GM12872 (cell line): ENCODE measurements around the gene NOXO1.

Experiments used
- CTCF ChIP-seq: IDR thresholded peaks from 3 replicates; pipeline ENCODE4 v1.5.1; 2011; ENCODE audit warnings: low read depth, mild to moderate bottlenecking, low read length, moderate library complexity; ENCODE audit not compliant: insufficient read depth

Gene NOXO1

DNA sequence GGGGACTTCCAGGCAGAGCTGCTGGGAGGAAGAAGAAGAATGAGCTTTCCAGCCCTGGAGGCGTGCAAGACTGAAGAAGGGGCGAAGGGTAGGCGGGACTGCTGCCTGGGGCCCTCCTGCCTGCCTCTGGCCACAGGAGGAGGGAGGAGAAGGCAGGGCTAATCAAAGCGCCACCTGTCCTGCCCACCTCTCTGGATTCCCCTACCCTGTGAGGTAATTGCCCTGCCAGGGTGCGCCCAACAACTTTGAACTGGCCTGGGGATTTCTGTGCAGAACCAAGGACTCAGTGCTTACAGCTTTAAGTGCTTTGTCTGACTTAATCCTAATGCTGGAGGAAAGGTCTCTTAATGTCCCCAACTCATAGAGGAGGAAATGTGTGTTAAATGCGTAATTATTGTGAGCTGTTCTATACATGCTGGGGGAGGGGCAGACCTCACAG, at the start of gene NOXO1:
NOXO1 (minus strand) TSS at position 72 of the 439 bp plus-strand sequence. CDS start 290 bp downstream, outside the sequence.
- no peak for TF ChIP-seq CTCF

DNA sequence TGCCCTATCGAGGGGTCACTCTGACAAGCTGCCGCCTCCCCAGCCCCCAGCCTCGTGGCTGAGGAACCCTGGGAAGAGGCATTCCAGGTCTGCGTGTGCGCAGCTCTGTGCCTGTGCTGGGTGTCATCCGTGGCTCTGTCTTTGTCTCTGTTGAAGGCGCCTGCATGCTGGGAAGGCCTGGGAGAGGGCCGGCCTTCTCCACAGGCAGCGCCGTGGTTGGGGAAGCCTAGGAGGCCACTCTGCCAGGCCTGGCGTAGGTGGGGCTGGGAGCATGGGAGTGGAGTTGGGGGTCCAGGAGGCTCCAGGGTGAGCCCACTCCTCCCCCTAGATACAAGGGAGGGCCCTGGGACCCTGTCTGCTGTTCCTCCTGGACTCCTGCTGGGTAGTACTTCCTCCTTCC, 48.8 kb upstream of the NOXO1 start:
- TF ChIP-seq CTCF = no peak

DNA sequence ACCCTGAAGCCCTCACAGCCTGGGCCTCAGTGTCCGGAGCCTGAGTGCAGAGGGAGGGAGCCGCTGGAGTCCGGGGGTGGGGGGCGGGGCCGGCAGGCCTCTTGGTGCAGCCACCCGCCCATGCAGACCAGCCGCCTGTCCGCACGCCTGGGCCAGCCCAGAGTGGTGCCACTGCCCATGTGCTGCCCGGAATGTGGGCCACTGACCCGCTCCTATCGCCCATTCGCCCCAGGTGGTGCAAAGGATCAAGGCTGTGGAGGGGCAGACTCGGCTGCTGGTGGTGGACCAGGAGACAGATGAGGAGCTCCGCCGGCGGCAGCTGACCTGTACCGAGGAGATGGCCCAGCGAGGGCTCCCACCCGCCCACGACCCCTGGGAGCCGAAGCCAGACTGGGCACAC, 48.1 kb upstream of the NOXO1 start:
- no peak for TF ChIP-seq CTCF

DNA sequence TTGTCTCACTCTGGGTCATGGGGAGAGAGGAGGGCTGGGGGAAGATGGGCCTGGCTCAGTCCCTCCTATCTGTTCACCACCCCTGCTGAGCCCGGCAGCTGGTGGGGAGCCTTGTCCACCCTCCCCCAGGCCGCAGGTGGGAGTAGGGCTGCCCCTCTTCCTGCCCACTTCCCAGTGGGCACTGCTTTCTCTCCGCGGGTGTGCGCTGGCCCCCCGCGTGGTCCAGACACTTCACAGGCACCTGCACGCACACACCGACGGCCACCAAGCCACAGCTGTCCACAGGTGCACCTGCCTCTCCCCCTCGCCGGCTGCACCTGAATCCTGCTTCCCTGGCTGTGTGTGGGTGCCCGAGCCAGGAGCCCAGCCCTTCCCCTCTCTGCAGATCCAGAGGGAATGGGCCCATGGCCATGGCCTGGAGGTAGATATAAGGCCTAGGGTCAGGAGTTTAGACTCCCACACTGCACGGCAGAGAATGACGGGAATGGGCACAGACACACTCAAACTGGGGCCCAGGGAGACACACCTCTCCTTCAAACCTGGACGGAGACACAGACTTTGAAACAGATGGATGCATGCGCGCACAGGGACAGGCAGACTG, 47.5 kb upstream of the NOXO1 start:
- no peak for TF ChIP-seq CTCF

GRCh38 chr16:2028146-2028545, 46.9 kb upstream of the NOXO1 start:
- TF ChIP-seq CTCF = no peak

DNA sequence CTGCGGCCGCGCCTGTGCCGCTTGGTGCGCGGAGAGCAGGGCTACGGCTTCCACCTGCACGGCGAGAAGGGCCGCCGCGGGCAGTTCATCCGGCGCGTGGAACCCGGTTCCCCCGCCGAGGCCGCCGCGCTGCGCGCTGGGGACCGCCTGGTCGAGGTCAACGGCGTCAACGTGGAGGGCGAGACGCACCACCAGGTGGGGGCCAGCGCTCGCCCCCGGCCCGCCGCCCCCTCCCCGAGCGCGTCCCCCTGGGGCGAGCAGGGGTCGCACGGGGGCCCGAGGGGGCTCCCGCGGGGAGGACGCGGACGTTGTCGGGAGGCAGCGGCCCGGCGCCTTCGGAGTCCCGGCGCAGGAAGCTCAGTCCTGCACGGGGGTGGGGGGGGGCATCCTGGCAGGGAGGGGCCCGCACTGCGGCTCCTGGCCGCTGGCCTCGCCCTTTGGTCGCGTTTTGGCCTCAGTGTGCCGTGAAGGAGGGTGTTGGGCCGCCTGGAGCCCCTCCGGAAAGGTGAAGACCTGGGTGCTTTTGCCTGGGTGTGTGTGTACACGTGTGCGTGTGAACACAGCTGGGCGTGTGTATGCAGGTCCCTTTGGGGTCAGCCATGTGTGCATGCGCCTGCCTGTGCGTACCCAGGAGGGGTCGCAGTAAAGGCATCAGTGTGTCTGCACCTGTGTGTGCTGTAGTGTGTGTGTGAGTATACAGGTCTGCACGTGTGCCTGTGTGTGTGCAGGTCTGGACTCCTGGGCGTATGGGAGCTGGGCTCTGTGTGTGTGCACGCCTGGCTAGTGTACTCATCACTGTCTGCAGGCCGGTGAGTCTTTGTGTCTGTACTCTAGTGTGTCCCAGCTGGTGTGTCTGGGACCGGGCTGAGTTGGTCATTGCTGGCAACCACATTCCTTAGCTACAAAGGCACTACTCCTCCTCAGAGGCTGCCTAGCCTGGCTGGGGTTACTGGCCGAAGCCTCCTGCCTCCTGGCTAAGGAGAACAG, 46.0 kb upstream of the NOXO1 start:
- no peak for TF ChIP-seq CTCF

DNA sequence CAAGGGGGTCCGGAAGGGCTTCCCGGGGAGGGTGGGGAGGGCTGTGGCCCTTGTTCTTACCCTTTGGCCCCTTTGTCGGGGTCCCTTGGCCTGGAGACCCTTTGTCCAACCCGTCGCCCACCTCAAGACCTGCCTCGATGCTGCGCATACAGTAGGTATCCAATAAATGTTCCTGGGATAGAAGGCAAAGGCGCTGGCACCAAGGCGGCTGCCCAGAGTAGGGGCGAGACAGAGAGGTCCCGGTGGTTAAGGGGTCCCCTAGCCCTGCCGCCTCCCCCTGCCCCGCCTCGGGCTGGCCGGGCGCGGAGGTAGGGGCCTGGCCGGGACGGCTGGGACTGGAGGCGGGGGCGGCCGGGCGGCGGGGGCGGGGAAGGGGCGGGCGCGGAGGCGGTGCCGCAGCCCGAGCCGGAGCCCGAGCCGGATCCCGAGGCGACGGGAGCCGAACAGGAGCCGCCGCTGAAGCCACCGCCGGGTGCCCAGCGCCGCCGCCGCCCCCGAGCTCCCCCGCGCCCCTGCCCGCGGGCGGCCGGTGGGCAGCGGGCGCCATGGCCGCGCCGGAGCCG, 45.3 kb upstream of the NOXO1 start, which contains the start of gene NHERF2:
NHERF2 (plus strand) TSS at position 442 of the 563 bp plus-strand sequence; CDS start at position 546, 104 bp downstream.
- no peak for TF ChIP-seq CTCF
